ENCODE data around the gene GLB1L3. TPM values are rescaled to one million over a fixed set of nuclear protein-coding genes. Genes with fewer than 3 reads are reported as not detected.

The GLB1L3 gene
- total and polyA plus RNA-seq, 9 donors, result 0.04 to 0.26 (median 0.11) TPM; not detected in 3

GRCh38 chr11:134360050-134360835, 84.1 kb downstream of the GLB1L3 start:
- H3K4me3 ChIP-seq (ENCODE audit: low read length), result no peak overlapping the region
- 22% methylated on average over 20 of the region's 30 CpGs for WGBS (ENCODE audit: insufficient coverage)
- H3K27ac ChIP-seq (ENCODE audit: low read length), result no peak overlapping the region
- H3K27me3 ChIP-seq (ENCODE audit: control insufficient read depth, insufficient read depth, low read length), result peaks cover 11% of the 10 kb centered on the region
- no peaks in the 10 kb centered on the region for H3K36me3 ChIP-seq (ENCODE audit: control insufficient read depth, insufficient read depth, low read length)
- H3K4me1 ChIP-seq (ENCODE audit: control insufficient read depth, insufficient read depth, low read length), result peaks cover 3% of the 10 kb centered on the region
- peak; percentile 76 for DNase-seq
- H3K9me3 ChIP-seq (replicated peaks; ENCODE audit: control insufficient read depth, low read depth, low read length), result no peaks in the 10 kb centered on the region

GRCh38 chr11:134361661-134362060, 85.5 kb downstream of the GLB1L3 start:
- no peaks in the 10 kb centered on the region for H3K36me3 ChIP-seq (ENCODE audit: control insufficient read depth, insufficient read depth, low read length)
- 63% methylated on average over 14 of the region's 26 CpGs for WGBS (ENCODE audit: insufficient coverage)
- peaks cover 3% of the 10 kb centered on the region for H3K4me1 ChIP-seq (ENCODE audit: control insufficient read depth, insufficient read depth, low read length)
- no peaks in the 10 kb centered on the region for H3K9me3 ChIP-seq (replicated peaks; ENCODE audit: control insufficient read depth, low read depth, low read length)
- peaks cover 11% of the 10 kb centered on the region for H3K27me3 ChIP-seq (ENCODE audit: control insufficient read depth, insufficient read depth, low read length)
- no peak overlapping the region for H3K4me3 ChIP-seq (ENCODE audit: low read length)
- DNase-seq, result no peak
- no peak overlapping the region for H3K27ac ChIP-seq (ENCODE audit: low read length)

- no peaks in the 10 kb centered on the region for H3K9me3 ChIP-seq (replicated peaks; ENCODE audit: control insufficient read depth, low read depth, low read length)
- H3K4me1 ChIP-seq (ENCODE audit: control insufficient read depth, insufficient read depth, low read length), result peaks cover 3% of the 10 kb centered on the region
- peaks cover 11% of the 10 kb centered on the region for H3K27me3 ChIP-seq (ENCODE audit: control insufficient read depth, insufficient read depth, low read length)
- H3K27ac ChIP-seq (ENCODE audit: low read length), result no peak overlapping the region
- no peaks in the 10 kb centered on the region for H3K36me3 ChIP-seq (ENCODE audit: control insufficient read depth, insufficient read depth, low read length)
- no peak for DNase-seq
- no peak overlapping the region for H3K4me3 ChIP-seq (ENCODE audit: low read length)
- WGBS (ENCODE audit: insufficient coverage), result 89% methylated on average over 23 of the region's 32 CpGs
Measured at GRCh38 chr11:134362192-134362901, 86.2 kb downstream of the GLB1L3 start.

GRCh38 chr11:134363161-134363560, 87.0 kb downstream of the GLB1L3 start:
- H3K9me3 ChIP-seq (replicated peaks; ENCODE audit: control insufficient read depth, low read depth, low read length), result no peaks in the 10 kb centered on the region
- H3K36me3 ChIP-seq (ENCODE audit: control insufficient read depth, insufficient read depth, low read length), result no peaks in the 10 kb centered on the region
- H3K4me1 ChIP-seq (ENCODE audit: control insufficient read depth, insufficient read depth, low read length), result peaks cover 3% of the 10 kb centered on the region
- DNase-seq, result no peak
- 73% methylated on average over 9 of the region's 9 CpGs for WGBS (ENCODE audit: insufficient coverage)
- no peak overlapping the region for H3K27ac ChIP-seq (ENCODE audit: low read length)
- H3K4me3 ChIP-seq (ENCODE audit: low read length), result no peak overlapping the region
- peaks cover 11% of the 10 kb centered on the region for H3K27me3 ChIP-seq (ENCODE audit: control insufficient read depth, insufficient read depth, low read length)

- 59% methylated on average over 4 of the region's 7 CpGs for WGBS (ENCODE audit: insufficient coverage)
- Histone ChIP-seq H3K27me3 (ENCODE audit: control insufficient read depth, insufficient read depth, low read length) (peaks cover 11% of the 10 kb centered on the region), H3K9me3 (replicated peaks; ENCODE audit: control insufficient read depth, low read depth, low read length) (no peaks in the 10 kb centered on the region), H3K36me3 (ENCODE audit: control insufficient read depth, insufficient read depth, low read length) (no peaks in the 10 kb centered on the region), H3K4me1 (ENCODE audit: control insufficient read depth, insufficient read depth, low read length) (peaks cover 3% of the 10 kb centered on the region), H3K4me3 (ENCODE audit: low read length) (no peak overlapping the region), H3K27ac (ENCODE audit: low read length) (no peak overlapping the region)
- DNase-seq, result no peak
Measured at GRCh38 chr11:134363592-134363991, 87.4 kb downstream of the GLB1L3 start.

- no peaks in the 10 kb centered on the region for H3K9me3 ChIP-seq (replicated peaks; ENCODE audit: control insufficient read depth, low read depth, low read length)
- no peaks in the 10 kb centered on the region for H3K36me3 ChIP-seq (ENCODE audit: control insufficient read depth, insufficient read depth, low read length)
- WGBS (ENCODE audit: insufficient coverage), result 78% methylated on average over 9 of the region's 9 CpGs
- no peak overlapping the region for H3K27ac ChIP-seq (ENCODE audit: low read length)
- peaks cover 3% of the 10 kb centered on the region for H3K4me1 ChIP-seq (ENCODE audit: control insufficient read depth, insufficient read depth, low read length)
- DNase-seq, result no peak
- H3K4me3 ChIP-seq (ENCODE audit: low read length), result no peak overlapping the region
- peaks cover 11% of the 10 kb centered on the region for H3K27me3 ChIP-seq (ENCODE audit: control insufficient read depth, insufficient read depth, low read length)
Measured at GRCh38 chr11:134364261-134364660, 88.1 kb downstream of the GLB1L3 start.

GRCh38 chr11:134365011-134365925, 89.1 kb downstream of the GLB1L3 start:
- WGBS (ENCODE audit: insufficient coverage), result 47% methylated on average over 15 of the region's 22 CpGs
- Histone ChIP-seq H3K4me1 (ENCODE audit: control insufficient read depth, insufficient read depth, low read length) (peaks cover 3% of the 10 kb centered on the region), H3K9me3 (replicated peaks; ENCODE audit: control insufficient read depth, low read depth, low read length) (no peaks in the 10 kb centered on the region), H3K4me3 (ENCODE audit: low read length) (no peak overlapping the region), H3K27me3 (ENCODE audit: control insufficient read depth, insufficient read depth, low read length) (peaks cover 6% of the 10 kb centered on the region), H3K27ac (ENCODE audit: low read length) (no peak overlapping the region), H3K36me3 (ENCODE audit: control insufficient read depth, insufficient read depth, low read length) (no peaks in the 10 kb centered on the region)
- DNase-seq, result no peak

GRCh38 chr11:134366254-134366653, 90.1 kb downstream of the GLB1L3 start:
- H3K27me3 ChIP-seq (ENCODE audit: control insufficient read depth, insufficient read depth, low read length), result peaks cover 6% of the 10 kb centered on the region
- no peak overlapping the region for H3K27ac ChIP-seq (ENCODE audit: low read length)
- no peak overlapping the region for H3K4me3 ChIP-seq (ENCODE audit: low read length)
- WGBS (ENCODE audit: insufficient coverage), result 58% methylated on average over 5 of the region's 7 CpGs
- H3K4me1 ChIP-seq (ENCODE audit: control insufficient read depth, insufficient read depth, low read length), result peaks cover 3% of the 10 kb centered on the region
- no peaks in the 10 kb centered on the region for H3K36me3 ChIP-seq (ENCODE audit: control insufficient read depth, insufficient read depth, low read length)
- H3K9me3 ChIP-seq (replicated peaks; ENCODE audit: control insufficient read depth, low read depth, low read length), result no peaks in the 10 kb centered on the region
- no peak for DNase-seq

GRCh38 chr11:134367781-134368180, 91.6 kb downstream of the GLB1L3 start:
- no peak for DNase-seq
- H3K27me3 ChIP-seq (ENCODE audit: control insufficient read depth, insufficient read depth, low read length), result peaks cover 3% of the 10 kb centered on the region
- no peak overlapping the region for H3K27ac ChIP-seq (ENCODE audit: low read length)
- WGBS (ENCODE audit: insufficient coverage), result 87% methylated on average over 14 of the region's 18 CpGs
- no peaks in the 10 kb centered on the region for H3K9me3 ChIP-seq (replicated peaks; ENCODE audit: control insufficient read depth, low read depth, low read length)
- no peaks in the 10 kb centered on the region for H3K36me3 ChIP-seq (ENCODE audit: control insufficient read depth, insufficient read depth, low read length)
- peaks cover 3% of the 10 kb centered on the region for H3K4me1 ChIP-seq (ENCODE audit: control insufficient read depth, insufficient read depth, low read length)
- no peak overlapping the region for H3K4me3 ChIP-seq (ENCODE audit: low read length)
